Fibroblast of lung (primary cell): ENCODE measurements around the gene SPRR2A. TPM values are rescaled to one million over a fixed set of nuclear protein-coding genes. Genes with fewer than 3 reads are reported as not detected.

Experiments
- DNase-seq, 2 donors: peaks; one replicate each; pipeline versions ENCODE4 v3.0.0 to v3.0.0-alpha.2; 2010; ENCODE audit warnings: low read depth in 2 of 2
- H2AFZ ChIP-seq: 2 replicates; pipeline ENCODE4 v1.5.1; 2012; ENCODE audit warnings: low read length, control low read depth, inconsistent platforms
- H3K27ac ChIP-seq: 2 replicates; pipeline ENCODE4 v1.5.1; 2011; ENCODE audit warnings: low read length, control low read depth; ENCODE audit not compliant: insufficient read depth
- H3K27me3 ChIP-seq: 2 replicates; pipeline ENCODE4 v1.5.1; 2011; ENCODE audit warnings: mild to moderate bottlenecking, low read length; ENCODE audit not compliant: control insufficient read depth, insufficient read depth
- H3K36me3 ChIP-seq: 2 replicates; pipeline ENCODE4 v1.5.1; 2011; ENCODE audit warnings: low read length; ENCODE audit not compliant: control insufficient read depth, insufficient read depth
- H3K4me1 ChIP-seq: 2 replicates; pipeline ENCODE4 v1.5.1; 2011; ENCODE audit warnings: low read length; ENCODE audit not compliant: control insufficient read depth, insufficient read depth; ENCODE audit errors: extremely low read depth
- H3K4me2 ChIP-seq: 2 replicates; pipeline ENCODE4 v1.5.1; 2011; ENCODE audit warnings: low read length, control low read depth; ENCODE audit not compliant: insufficient read depth; ENCODE audit errors: extremely low read depth
- H3K4me3 ChIP-seq, 4 experiments: fragments of 200-600 bp in 1 of 4; sonication (generic) in 1 of 4; replicated peaks in 1 of 4; 2 replicates each; pipeline ENCODE4 v1.5.1; 2011 to 2016; ENCODE audit warnings: low read length in 4 of 4, low read depth in 3 of 4, mild to moderate bottlenecking in 3 of 4, control low read depth in 2 of 4, inconsistent platforms in 1 of 4, mixed read lengths in 1 of 4; ENCODE audit not compliant: insufficient read depth in 1 of 4; ENCODE audit errors: control extremely low read depth in 1 of 4
- H3K79me2 ChIP-seq: 2 replicates; pipeline ENCODE4 v1.5.1; 2012; ENCODE audit warnings: mild to moderate bottlenecking, low read length, inconsistent platforms; ENCODE audit not compliant: control insufficient read depth, insufficient read depth
- H3K9ac ChIP-seq: 2 replicates; pipeline ENCODE4 v1.5.1; 2011; ENCODE audit warnings: mild to moderate bottlenecking, low read length, control low read depth; ENCODE audit not compliant: insufficient read depth
- H3K9me3 ChIP-seq: 2 replicates; pipeline ENCODE4 v1.5.1; 2012; ENCODE audit warnings: low read depth, low read length; ENCODE audit not compliant: control insufficient read depth, insufficient read depth
- H4K20me1 ChIP-seq: 2 replicates; pipeline ENCODE4 v1.5.1; 2011; ENCODE audit warnings: low read length; ENCODE audit not compliant: control insufficient read depth, insufficient read depth; ENCODE audit errors: extremely low read depth
- CTCF ChIP-seq, 2 donors: IDR thresholded peaks in 1 of 2; conservative IDR thresholded peaks in 1 of 2; 1 replicate in 1 of 2; 2 replicates in 1 of 2; pipeline ENCODE4 v1.5.1; 2011 to 2012; ENCODE audit warnings: low read length in 2 of 2, control low read depth in 1 of 2, inconsistent platforms in 1 of 2, low read depth in 1 of 2, mild to moderate bottlenecking in 1 of 2
- EZH2 ChIP-seq: IDR thresholded peaks from 2 replicates; pipeline ENCODE4 v1.5.1; 2012; ENCODE audit warnings: low read length, control low read depth, mild to moderate bottlenecking; ENCODE audit errors: missing control alignments
- polyA plus RNA-seq, 2 donors: library from polyadenylated mRNA; depleted of rRNA in 1 of 2; stranded (reverse) in 1 of 2; unstranded in 1 of 2; fragments of >200 nt; gene quantifications; 2 replicates each; pipeline ENCODE4 v1.2.1, GENCODE V29; 2011 to 2012; ENCODE audit warnings: missing spikeins in 1 of 2
- total RNA-seq: library from RNA; depleted of rRNA; stranded (reverse); fragments of >200 nt; gene quantifications from 2 replicates; pipeline ENCODE4 v1.2.1, GENCODE V29; 2014

Gene SPRR2A
- total and polyA plus RNA-seq, 2 donors (not counting 1 experiment from before 2014, with no cell fraction given): not detected

- Histone ChIP-seq H3K79me2 (no peaks in the 10 kb centered on the region), H2AFZ (no peak overlapping the region), H3K9ac (no peak overlapping the region), H3K4me1 (no peaks in the 10 kb centered on the region), H4K20me1 (no peaks in the 10 kb centered on the region), H3K4me2 (no peak overlapping the region), H3K4me3 (no peak overlapping the region), H3K27ac (no peak overlapping the region), H3K36me3 (no peaks in the 10 kb centered on the region), H3K9me3 (no peaks in the 10 kb centered on the region), H3K27me3 (no peaks in the 10 kb centered on the region)
- DNase-seq: no peak
- no peak for TF ChIP-seq CTCF (conservative IDR thresholded peaks at IDR 0.05 in 1 of 2, IDR thresholded peaks at IDR 0.05 in 1 of 2; ENCODE audit: low read depth in 1 of 2, low read length in 2 of 2)
- no peak for TF ChIP-seq EZH2
Observed at GRCh38 chr1:153049211-153049610, 8.1 kb downstream of the SPRR2A start.

GRCh38 chr1:153040950-153041631, 16.2 kb downstream of the SPRR2A start, which contains the start of gene SPRR2D:
Gene SPRR2D (minus strand): TSS chr1:153041120. CDS start chr1:153040346, 774 bp downstream.
- no peaks in the 10 kb centered on the region for H3K9me3 ChIP-seq
- no peaks in the 10 kb centered on the region for H3K27me3 ChIP-seq
- no peaks in the 10 kb centered on the region for H3K4me1 ChIP-seq
- no peak within 1 kb of the TSS for H3K4me2 ChIP-seq
- no peaks in the 10 kb centered on the region for H4K20me1 ChIP-seq
- DNase-seq: no peak
- no peak for TF ChIP-seq CTCF (conservative IDR thresholded peaks at IDR 0.05 in 1 of 2, IDR thresholded peaks at IDR 0.05 in 1 of 2; ENCODE audit: low read depth in 1 of 2, low read length in 2 of 2)
- TF ChIP-seq EZH2: no peak
- H2AFZ ChIP-seq: no peak within 1 kb of the TSS
- H3K9ac ChIP-seq: no peak within 1 kb of the TSS
- no peaks in the 10 kb centered on the region for H3K36me3 ChIP-seq
- no peak within 1 kb of the TSS for H3K4me3 ChIP-seq
- no peaks in the 10 kb centered on the region for H3K79me2 ChIP-seq
- H3K27ac ChIP-seq: no peak within 1 kb of the TSS

DNA sequence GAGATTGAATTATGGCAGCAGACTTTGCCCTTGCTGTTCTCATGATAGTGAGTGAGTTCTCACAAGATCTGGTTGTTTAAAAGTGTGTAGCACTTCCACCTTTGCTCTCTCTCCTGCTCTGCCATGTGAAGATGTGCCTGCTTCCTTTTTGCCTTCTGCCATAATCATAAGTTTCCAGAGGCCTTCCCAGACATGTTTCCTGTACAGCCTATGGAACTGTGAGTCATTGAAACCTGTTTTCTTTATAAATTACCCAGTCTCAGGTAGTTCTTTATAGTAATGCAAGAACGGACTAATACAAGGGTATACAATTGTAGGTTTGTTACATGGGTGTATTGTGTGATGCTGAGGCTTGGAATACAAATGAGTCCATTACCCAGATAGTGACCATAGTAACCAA, 22.1 kb downstream of the SPRR2A start:
- no peak for TF ChIP-seq CTCF (conservative IDR thresholded peaks at IDR 0.05 in 1 of 2, IDR thresholded peaks at IDR 0.05 in 1 of 2; ENCODE audit: low read depth in 1 of 2, low read length in 2 of 2)
- no peak for TF ChIP-seq EZH2
- Histone ChIP-seq H3K79me2 (no peaks in the 10 kb centered on the region), H3K36me3 (no peaks in the 10 kb centered on the region), H3K9me3 (no peaks in the 10 kb centered on the region), H3K27me3 (no peaks in the 10 kb centered on the region), H2AFZ (no peak overlapping the region), H4K20me1 (no peaks in the 10 kb centered on the region), H3K4me1 (no peaks in the 10 kb centered on the region), H3K4me2 (no peak overlapping the region), H3K27ac (no peak overlapping the region), H3K9ac (no peak overlapping the region), H3K4me3 (no peak overlapping the region)
- no peak for DNase-seq
